Fibroblast of villous mesenchyme (primary cell): ENCODE measurements around the gene HPD. TPM values are rescaled to one million over a fixed set of nuclear protein-coding genes. Genes with fewer than 3 reads are reported as not detected.
"Not testable (repeated sequence)": the region's sequence is repeated elsewhere in the genome, so short reads cannot be mapped to it uniquely, and the experiment has no call there.

Source experiments
- DNase-seq: peaks from one replicate; pipeline ENCODE4 v3.0.0-alpha.2; 2010; ENCODE audit warnings: low read depth
- H3K4me3 ChIP-seq: 2 replicates; pipeline ENCODE4 v1.5.1; 2011; ENCODE audit warnings: low read depth, mild to moderate bottlenecking, low read length
- CTCF ChIP-seq: IDR thresholded peaks from 2 replicates; pipeline ENCODE4 v1.5.1; 2012; ENCODE audit warnings: low read depth, mild to moderate bottlenecking, low read length; ENCODE audit not compliant: insufficient read depth
- total RNA-seq: library from RNA; depleted of rRNA; stranded (reverse); fragments of >200 nt; gene quantifications from 2 replicates; pipeline ENCODE4 v1.2.3, GENCODE V29; 2012

HPD gene
- total RNA-seq, 1 donor, result not detected

- DNase-seq, result no peak
- TF ChIP-seq CTCF, result no peak
- H3K4me3 ChIP-seq, result no peak overlapping the region
Measured at GRCh38 chr12:121883315-121883660, 24.6 kb upstream of the HPD start.

- H3K4me3 ChIP-seq, DNase-seq: not testable (repeated sequence)
Measured at GRCh38 chr12:121876080-121876447, 17.4 kb upstream of the HPD start.

GRCh38 chr12:121875582-121875981, 16.9 kb upstream of the HPD start:
- no peak overlapping the region for H3K4me3 ChIP-seq

GRCh38 chr12:121874071-121874470, 15.4 kb upstream of the HPD start:
- no peak for TF ChIP-seq CTCF

More at GRCh38 chr12:121875582-121875981, 16.9 kb upstream of the HPD start:
- no peak for TF ChIP-seq CTCF
- no peak for DNase-seq

GRCh38 chr12:121873216-121873569, 14.5 kb upstream of the HPD start:
- H3K4me3 ChIP-seq, result no peak overlapping the region
- TF ChIP-seq CTCF, result no peak
- DNase-seq, result peak; percentile 68

More at GRCh38 chr12:121874071-121874470, 15.4 kb upstream of the HPD start:
- H3K4me3 ChIP-seq, result no peak overlapping the region
- no peak for DNase-seq

- peak; percentile 99 for DNase-seq
- H3K4me3 ChIP-seq, result no peak overlapping the region
- TF ChIP-seq CTCF, result no peak
Measured at GRCh38 chr12:121872546-121873215, 14.0 kb upstream of the HPD start.

- no peak overlapping the region for H3K4me3 ChIP-seq
- no peak for TF ChIP-seq CTCF
- no peak for DNase-seq
Measured at GRCh38 chr12:121871467-121871866, 12.8 kb upstream of the HPD start.

GRCh38 chr12:121869229-121869628, 10.6 kb upstream of the HPD start:
- DNase-seq, H3K4me3 ChIP-seq: not testable (repeated sequence)
